GM12873 (cell line): ENCODE measurements around the gene HMGA1.

Source experiments
- CTCF ChIP-seq: IDR thresholded peaks from 2 replicates; pipeline ENCODE4 v1.5.1; 2012; ENCODE audit warnings: low read depth, mild to moderate bottlenecking, moderate library complexity, low read length, control low read depth; ENCODE audit not compliant: insufficient read depth; ENCODE audit errors: missing control alignments

The HMGA1 gene

GRCh38 chr6:34280216-34280615 lies 43.5 kb downstream of the HMGA1 start:
- no peak for TF ChIP-seq CTCF

GRCh38 chr6:34281702-34282334 lies 45.1 kb downstream of the HMGA1 start:
- no peak for TF ChIP-seq CTCF

- TF ChIP-seq CTCF: no peak
Observed at GRCh38 chr6:34284563-34285447, 48.1 kb downstream of the HMGA1 start.

- no peak for TF ChIP-seq CTCF
Observed at GRCh38 chr6:34285448-34286164, 48.9 kb downstream of the HMGA1 start.

GRCh38 chr6:34288581-34288980 lies 51.9 kb downstream of the HMGA1 start:
- TF ChIP-seq CTCF: no peak

- TF ChIP-seq CTCF: no peak
Observed at GRCh38 chr6:34289137-34289536, 52.5 kb downstream of the HMGA1 start.

- TF ChIP-seq CTCF: no peak
Observed at GRCh38 chr6:34292954-34293353, 56.3 kb downstream of the HMGA1 start.
